HG02852 (cell line): ENCODE measurements around the gene PSMB11.

ENCODE experiments used
- ATAC-seq: cut with Tn5 transposase; IDR thresholded peaks from one replicate; pipeline ENCODE4 v1.9.1; 2021; ENCODE audit warnings: mild to moderate bottlenecking, moderate library complexity; ENCODE audit not compliant: unreplicated experiment

PSMB11 gene

GRCh38 chr14:23043145-23043544 lies 1.1 kb downstream of the PSMB11 start:
- ATAC-seq = no peak

GRCh38 chr14:23043754-23044153 lies 1.7 kb downstream of the PSMB11 start:
- ATAC-seq = no peak

DNA sequence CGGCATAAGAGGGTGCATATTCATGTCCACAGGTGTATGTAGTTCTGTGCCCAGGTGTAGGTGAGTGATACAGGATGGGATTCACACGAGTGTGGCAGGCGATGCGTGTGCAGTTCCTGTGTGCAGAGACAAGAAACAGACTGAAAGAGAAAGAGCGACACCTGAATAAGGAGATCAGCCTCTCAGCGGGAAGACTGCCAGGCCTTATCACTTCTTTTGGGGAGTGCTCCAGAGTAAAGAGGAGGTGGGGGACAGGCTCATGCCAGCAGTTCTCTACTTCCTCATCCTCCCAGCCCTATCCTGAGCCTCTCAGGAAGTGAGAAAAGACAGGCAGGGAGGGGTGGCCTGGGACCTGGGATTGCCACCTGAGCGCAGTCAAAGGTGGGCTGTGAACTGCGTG lies 2.8 kb downstream of the PSMB11 start:
- ATAC-seq = no peak

DNA sequence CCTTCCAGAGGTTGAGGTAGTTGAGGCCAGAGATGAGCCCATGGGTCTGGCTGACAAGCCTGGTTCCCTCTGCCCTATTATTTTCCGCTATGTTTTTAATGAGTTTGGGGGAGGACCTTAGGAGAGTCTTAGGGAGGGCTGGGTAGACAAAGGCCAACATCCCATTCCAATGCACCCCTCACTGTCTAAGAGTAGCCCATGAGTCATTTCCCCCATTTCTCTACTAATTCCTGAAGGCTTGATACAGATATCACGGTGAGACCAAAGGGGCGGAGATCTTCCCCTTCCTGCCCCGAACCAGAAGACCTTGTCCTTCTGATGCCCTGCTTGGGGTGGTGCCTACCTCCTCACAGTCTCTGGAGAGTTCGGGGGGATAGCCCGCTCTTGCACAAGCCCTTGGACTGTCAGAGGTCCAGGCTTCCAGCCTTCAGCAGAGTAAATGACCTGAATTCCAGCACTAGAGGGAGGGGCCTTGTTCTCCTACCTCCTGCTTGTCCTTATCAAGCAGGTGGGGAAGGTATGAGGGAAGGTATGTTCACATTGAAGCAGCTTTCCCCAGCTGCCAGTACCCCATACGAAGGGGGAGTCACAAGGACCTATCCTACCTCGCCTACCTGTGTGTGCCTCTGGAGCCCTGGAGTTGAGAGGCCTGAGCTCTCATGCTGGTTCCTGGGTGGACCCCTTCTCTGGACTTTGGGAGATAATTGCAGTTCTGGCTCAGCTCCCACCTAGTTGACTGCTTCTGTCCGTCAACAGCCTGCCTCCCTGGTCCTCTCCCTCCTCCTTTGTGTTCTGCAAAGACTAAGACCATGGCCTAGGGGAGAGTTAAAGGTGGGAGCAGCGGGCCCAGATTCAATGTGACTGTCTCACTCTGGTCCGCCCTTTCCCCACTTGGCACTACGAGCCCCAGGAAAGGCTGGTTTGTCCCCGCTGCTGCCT lies 3.7 kb downstream of the PSMB11 start:
- no peak for ATAC-seq

DNA sequence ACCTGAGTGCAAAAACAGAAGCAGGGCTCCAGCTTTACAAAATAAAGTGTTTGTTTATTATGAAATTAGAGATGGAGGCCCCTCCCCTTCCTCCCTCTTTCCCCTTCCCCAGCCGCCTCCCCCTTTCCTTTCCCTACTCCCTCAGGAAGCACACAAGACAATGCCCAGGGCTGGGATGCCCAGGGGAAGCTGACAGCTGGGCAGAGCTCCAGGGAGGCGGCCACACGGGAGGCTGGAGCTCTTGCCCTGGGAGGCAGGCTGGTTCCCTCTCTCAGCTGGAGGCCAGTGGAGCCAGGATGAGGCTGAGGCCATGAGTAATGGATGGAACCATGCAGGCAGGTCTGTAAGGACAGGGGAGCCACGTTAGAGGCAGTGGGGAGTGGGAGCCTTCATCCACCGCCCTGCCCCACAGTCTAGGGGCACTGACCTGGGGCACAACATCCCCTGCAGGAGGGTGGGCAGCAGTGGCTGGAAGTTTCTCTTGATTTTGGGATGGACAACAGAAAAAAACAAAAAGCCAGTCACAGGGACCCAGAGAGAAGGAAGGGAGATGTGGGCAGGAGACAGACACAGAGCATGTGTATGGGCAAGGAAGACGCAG lies 5.1 kb downstream of the PSMB11 start:
- no peak for ATAC-seq

GRCh38 chr14:23047751-23048693 lies 6.0 kb downstream of the PSMB11 start:
- ATAC-seq = no peak

- ATAC-seq = no peak
Observed at GRCh38 chr14:23049011-23049410, 7.0 kb downstream of the PSMB11 start.

DNA sequence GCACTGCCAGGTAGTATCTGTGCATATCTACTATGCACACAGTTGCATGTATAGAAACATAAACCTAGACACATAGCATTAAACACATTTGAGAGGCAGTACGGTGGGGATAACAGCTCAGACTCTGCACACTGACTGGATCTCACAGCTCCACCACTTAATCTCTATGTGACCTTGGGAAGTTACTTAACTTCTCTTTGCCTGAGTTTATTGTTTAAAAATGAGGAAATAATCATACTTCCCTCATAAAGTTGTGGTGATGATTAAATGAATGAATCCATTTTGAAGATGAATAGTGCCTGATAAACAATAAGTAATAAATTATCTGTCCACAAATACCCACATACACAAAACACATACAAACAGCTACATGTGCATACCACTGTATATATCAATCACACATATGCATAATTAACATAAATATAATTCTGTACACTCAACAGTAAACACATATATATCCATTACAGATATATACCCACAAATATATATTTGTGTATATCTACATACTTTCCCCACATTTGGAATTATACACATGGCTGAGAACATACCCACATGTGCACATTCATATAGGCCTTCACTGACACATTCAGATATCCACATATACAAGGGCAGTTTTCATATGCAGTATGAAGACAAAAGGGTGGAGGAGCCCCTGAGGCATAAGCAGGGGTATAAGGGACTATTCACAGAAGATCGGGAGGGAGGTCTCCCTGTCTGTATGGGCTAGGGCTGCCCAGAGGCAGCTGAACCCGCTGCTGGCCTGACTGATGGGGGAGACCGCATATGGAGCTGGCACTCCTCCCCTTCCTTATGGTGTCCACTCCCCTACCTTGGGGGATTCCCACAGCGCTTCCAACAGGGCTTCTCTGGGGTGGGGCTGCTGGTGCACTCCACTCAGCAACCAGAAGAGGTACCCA lies 9.4 kb downstream of the PSMB11 start:
- no peak for ATAC-seq

GRCh38 chr14:23052182-23052623 lies 10.2 kb downstream of the PSMB11 start:
- no peak for ATAC-seq

DNA sequence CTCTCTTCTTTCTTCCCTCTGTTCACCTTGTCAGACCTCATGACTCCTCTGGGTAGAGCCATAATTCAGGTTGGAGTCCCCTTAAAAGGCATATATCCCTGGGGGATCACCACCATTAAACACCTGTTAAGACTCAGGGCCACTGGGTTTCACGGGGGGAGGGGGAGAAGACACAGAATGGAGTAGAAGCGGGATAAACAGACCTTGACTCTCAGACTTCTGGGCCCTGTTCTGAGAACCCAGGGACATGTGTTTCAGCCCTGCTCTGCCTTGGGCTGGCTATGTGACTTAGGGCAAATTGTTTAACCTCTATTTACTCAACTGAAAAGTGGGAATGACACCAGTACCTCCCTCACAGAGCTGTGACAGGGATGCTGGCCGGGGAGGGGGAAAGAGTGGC lies 10.7 kb downstream of the PSMB11 start:
- ATAC-seq = no peak

DNA sequence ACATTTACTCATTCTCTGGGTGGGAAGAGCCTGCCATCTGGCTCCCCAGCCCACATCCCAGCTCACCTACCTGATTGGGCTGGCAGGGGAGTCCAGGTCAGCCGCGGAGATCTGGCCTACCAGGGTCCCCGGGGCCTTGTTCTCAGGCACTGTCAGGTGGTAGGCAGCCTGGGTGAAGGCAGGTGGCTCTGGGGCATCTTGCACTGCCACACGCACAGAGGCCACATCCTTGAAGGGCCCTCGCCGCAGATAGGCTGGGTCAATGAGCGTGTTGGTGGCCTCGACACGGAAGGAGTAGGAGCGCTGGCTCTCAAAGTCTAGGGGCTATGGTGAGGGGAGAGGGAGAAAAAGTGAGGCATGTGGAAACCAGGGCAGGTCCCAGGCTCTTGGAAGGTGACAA lies 11.4 kb downstream of the PSMB11 start:
- no peak for ATAC-seq

GRCh38 chr14:23054000-23054811 lies 12.2 kb downstream of the PSMB11 start:
- ATAC-seq = no peak

DNA sequence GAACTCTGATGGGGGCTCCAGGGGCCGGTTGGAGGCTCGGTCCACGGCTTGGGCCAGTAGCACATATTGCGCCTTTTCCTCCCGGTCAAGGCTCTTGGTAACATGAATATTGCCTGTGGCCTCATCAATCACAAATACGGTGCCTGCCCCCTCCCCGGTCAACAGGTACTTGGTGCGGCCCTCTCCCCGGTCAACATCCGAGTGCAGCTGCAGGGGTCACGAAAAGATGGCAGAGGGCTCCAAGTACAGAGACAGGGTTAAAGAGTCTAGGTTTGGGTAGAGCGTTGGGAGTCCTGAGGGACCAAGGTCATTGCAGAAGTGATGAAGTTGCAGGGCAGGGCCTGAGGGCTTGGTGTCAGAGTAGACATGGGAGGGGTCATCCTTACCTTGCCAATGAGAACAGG lies 13.1 kb downstream of the PSMB11 start:
- ATAC-seq = no peak

GRCh38 chr14:23055621-23056144 lies 13.7 kb downstream of the PSMB11 start:
- no peak for ATAC-seq

DNA sequence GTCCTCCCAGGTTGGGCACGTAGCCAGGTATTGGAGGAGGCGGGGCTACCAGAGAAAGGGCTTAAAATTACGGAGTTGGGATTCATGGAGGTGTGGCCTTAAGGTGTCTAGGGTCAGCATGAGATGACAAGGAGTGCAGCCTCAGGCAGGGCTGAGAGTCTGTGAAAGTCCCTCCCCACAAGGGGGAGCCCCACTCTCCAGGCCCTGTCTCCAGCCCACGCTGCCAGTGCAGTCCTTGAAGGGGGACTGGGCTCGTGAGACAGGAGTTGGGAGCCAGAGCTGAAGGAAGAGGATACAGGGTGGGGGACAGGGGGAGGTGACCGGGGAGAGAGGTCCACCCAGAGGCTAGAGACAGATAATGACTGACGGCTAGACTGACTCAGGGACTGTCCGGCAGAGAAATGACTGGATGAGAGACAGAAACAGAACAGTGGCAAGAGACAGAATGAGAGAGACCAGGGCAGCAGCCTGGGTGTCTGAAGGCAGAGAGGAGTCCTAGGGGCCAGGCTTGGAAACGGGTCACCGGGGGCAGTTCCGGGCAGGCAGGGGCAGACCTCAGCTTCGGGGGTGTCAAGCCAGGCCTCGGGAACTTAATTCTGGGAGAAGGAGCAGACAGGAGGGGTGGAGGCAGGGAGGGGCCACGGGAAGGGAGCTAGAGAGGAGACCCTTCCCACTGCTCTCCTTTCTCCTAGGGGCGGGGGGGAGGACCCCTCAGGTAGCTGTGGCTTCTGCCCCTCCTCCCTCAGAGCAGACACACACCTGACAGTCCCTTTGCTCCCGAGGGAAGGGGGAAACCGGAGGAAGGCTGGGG lies 14.3 kb downstream of the PSMB11 start:
- ATAC-seq = peak; percentile 56

- peak; percentile 59 for ATAC-seq
Observed at GRCh38 chr14:23056956-23057756, 15.1 kb downstream of the PSMB11 start, which contains the start of gene CDH24. CDH24 (minus strand) TSS chr14:23057520; CDS start chr14:23055733, 1,787 bp downstream.
